HG03565 (cell line): ENCODE results near the gene ZDHHC19.
"Not testable (repeated sequence)": the region's sequence is repeated elsewhere in the genome, so short reads cannot be mapped to it uniquely, and the experiment has no call there.

Experiments used
- ATAC-seq: cut with Tn5 transposase; IDR thresholded peaks from one replicate; pipeline ENCODE4 v1.9.1; 2021; ENCODE audit warnings: mild to moderate bottlenecking, moderate library complexity; ENCODE audit not compliant: unreplicated experiment

Gene ZDHHC19

DNA sequence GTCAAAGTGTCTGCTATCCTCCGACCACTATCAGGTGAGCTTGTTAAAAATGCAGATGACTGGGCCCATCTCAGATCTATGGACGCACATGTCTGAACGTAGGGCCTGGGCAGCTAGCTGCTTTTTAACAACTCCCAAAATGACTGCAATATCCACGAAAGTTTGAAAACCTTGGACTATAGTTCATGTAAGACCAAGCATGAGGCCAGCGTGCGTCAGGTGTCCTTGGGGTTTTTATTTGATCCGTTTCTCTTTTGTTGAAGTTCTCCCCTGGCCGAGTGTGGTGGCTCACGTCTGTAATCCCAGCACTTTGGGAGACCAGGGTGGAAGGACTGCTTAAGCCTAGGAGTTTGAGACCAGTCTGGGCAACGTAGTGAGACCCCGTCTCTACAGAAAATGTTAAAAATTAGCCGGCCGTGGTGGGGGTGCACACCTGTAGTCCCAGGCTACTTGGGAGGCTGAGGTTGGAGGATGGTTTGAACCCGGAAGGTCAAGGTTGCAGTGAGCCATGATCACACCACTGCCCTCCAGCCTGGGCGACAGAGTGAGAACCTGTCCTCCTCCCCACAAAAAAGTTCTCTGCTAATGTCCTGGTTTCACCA, 14.7 kb upstream of the ZDHHC19 start:
- no peak for ATAC-seq

DNA sequence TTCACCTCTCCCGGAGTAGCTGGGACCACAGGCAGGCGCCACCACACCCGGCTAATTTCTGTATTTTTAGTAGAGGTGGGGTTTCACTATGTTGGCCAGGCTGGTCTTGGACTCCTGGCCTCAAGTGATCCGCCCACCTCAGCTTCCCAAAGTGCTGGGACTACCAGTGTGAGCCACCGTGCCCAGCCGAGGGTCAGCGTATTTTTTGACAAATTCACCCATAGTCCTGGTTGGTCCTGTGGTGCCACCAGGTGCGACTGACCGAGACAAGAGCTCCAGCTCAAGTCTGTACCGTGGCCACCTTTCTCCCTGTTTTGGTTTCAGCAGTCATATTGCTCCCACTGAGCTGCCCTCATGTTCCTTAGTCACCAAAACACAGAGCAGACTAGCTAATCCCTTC, 13.9 kb upstream of the ZDHHC19 start:
- ATAC-seq, result no peak

DNA sequence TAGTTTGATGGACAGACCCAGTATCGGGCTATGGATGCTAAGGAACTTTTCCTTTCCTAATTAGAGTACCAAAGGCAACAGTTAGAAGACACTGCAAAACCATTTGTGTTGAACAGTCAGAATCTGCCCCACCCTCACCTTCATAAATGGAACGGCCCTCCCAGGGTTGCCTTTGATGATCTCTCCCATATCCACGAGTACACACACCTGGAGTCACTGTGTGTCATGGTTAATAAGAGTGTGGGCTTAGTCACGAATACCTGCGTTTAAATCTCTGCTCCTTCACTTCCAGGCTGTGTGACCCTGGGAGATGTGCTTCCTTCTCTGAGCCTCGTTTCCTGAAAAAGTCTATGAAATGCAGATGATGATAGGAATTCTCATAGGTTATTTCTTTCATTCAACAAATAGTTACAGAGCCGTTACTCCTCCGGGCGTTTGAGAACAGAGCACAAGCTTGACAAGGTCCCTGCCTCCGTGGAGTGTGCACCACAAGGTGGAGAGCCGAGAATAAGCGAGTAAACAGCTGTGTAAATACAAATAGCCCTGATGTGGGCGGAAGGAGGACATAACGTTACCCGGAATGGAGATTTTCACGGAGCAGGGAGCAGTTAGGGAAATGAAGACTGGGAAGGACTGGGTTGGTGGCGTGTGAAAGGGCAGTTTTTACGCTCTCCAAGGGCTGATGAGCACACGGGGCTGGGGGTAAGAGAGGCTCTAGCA, 11.8 kb upstream of the ZDHHC19 start:
- no peak for ATAC-seq

DNA sequence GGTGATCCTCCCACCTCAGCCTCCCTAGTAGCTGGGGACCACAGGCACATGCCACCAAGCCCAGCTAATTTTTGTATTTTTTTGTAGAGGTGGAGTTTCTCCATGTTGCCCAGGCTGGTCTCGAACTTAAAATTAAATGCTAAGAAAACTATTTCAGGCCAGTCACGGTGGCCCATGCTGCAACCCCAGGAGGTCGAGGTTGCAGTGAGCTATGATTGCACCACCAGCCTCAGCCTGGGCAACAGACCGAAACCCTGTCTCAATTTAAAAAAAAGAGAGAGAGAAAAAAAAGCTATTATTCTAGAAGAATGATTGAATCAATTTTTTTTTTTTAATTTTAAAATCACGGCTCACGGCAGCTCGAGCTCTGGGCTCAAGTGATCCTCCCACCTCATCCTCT, 9.8 kb upstream of the ZDHHC19 start:
- no peak for ATAC-seq

DNA sequence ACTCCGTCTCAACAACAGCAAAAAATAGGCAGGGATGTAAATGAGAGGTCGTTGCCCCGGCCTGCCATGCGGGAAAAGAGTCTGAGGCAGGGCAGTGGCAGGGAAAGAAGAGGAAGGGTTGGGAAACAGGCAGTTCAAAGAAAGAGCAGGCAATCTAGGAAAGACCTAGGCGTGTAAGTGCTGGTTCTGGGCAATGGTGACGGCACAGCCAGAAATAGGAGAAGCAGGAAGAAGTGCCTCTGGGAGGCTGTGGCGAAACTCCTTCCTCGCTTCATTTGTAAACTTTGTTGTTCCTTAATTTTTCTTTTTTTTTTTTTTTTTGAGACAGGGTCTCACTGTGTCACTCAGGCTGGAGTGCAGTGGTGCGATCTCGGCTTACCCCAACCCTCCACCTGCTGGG, 9.4 kb upstream of the ZDHHC19 start:
- no peak for ATAC-seq

DNA sequence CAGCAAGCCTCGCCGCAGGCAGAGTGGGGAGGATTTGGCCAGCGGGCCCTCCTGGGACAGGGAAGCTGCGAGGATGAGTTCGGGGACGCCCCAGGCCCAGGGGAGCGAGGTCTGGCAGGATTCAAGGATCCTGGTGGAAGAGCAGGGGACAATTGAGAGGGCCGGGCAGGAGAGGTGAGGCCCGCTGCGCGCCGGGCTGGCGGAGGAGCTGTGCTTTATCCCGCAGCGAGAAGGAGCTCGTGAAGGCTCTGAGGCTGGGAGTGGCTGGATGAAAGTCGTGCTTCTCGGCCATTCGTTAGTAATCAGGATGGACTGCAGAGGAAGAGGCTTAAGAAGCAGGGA, 8.7 kb upstream of the ZDHHC19 start:
- ATAC-seq, result no peak

DNA sequence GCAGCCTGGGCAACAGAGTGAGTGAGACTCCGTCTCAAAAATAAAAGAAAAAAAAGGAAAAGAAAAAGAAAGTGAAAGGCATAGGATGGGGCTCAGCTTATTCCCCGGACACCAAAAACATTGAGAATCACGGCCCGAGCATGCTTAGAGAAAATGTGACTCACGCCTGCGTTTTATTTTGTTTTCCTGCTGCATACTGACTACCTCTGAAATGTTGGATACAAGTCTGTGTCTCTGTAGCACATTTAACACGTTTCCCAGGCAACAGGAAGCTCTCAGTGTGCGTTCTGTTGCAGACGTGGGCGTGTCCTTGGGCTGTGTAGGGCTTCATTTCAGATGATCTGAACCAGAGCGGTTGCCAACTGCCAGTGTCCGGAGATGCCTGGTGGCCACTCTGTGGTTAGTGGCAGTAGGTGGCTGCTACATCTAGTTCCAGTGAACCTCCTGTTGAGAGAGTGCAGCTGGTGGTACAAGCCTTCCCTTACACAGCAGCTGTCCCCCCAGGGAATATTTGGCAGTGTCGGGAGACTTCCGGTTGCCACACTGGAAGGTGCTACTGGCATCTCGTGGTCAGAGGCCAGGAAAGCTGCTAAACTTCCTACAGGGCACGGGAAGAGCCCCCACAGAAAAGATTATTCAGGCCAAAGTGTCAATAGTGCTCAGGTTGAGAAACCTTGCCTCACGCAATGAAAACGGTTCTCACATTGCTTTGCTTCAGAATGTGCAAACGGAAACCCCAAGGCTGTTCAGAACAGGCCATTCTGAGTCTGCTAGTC, 8.2 kb upstream of the ZDHHC19 start:
- ATAC-seq, result no peak

DNA sequence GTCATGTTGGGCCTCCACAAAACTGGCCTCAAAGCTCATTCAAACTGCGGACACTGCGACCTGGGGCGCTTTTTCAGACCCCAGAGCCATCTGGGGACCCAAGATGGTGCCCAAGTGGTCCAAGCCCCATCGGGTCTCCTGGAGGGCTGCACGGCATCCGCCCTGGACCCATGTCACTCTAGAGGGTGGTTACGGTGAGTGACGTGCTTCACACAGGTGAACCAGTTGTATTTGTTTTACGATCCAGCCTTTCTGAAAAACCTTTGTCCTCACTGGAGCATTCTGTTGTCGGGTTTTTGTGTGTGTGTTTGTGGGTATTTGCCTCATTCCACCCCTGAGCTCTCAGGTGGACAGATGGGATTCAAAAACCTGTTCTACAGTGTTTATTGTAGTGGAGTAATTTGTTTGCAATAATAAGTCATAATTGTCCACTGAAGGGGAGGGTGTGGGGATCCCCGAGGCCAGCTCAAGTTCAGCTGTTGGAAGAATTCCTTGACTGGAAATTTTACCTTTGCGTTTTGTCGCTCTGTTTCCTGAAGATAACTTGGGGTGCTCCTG, 7.0 kb upstream of the ZDHHC19 start:
- no peak for ATAC-seq

DNA sequence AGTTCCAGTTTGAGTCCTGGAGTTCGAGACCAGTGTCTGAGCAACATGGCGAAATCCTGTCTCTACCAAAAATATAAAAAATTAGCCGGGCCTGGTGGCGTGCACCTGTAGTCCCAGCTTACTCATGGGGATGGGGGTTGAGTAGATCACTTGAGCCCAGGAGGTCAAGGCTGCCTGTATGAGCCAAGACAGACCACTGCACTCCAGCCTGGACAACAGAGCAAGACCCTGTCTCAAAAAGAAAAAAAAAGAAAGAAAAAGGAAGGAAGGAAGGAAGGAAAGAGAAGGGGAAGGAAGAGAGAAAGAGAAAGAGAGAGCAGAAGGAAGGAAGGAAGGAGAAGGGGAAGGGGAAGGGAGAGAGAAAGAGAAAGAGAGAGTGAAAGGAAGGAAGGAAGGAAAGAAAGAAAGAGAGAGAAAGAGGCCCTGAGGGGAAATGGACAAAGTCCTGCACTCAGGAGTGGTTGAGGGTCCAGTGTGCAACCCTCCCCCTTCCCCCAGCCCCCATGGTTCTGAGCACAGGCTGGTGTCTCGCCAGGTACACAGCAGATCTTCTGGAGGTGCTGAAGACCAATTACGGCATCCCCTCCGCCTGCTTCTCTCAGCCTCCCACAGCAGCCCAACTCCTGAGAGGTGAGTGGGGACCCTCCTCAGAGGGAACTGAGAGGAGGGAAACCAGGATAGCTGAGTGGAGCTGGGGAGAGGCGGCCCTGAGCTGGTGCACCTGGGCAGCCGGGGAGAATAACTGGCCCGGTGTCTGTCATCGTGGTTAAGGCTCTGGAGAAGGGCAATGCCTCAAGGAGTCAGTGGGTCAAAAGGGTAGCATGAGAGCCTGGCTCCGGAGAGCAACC, 6.3 kb upstream of the ZDHHC19 start:
- no peak for ATAC-seq

DNA sequence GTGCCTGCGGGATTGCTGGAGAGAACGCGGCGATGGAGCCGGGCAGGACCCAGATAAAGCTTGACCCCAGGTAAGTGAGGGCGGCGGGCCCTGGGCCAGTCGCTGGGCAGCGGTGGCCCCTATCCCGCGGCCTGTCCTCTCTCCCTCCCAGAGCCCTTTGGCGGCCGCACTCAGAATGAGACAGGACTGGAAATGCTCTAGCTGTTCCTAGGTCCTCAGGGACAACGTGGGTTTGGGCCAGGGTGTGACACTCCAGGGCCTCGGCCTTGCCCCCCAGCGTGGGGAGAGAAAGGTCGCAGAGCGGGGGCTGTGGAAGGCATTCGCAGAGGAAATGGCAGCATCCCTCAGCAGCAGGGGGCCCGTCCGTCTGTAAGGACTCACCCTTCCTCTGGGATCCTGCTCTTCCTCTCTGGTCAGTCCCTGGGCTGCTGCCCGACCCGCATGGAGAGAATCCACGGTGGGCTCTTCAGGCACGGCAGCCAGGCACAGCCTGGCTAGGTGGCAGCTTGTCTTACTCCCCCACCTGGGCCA, 5.5 kb upstream of the ZDHHC19 start:
- ATAC-seq, result no peak

DNA sequence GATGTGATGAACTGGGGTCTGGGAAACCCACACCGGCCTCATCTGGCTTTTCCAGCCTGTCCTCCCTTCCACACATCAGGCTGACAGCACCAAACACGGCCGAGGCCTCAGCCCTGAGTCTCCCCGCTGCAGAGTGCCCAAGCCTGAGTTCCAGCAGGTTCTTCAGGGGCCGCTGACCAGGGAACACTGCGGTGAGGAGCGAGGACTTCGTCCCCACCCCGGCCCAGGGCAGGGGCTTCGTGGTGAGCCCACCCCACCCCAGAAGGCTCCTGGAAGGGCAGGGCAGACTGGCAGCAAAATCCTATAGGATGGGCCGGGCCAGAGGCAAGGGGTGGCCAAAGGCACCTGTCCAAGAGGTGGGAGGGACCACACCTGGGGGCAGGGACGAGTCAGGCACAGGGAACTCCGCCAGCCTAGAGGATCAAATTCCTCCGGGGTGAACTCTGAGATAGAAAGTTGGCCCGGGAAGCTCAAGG, 4.9 kb upstream of the ZDHHC19 start, which contains the start of gene SLC51A:
SLC51A (plus strand) TSS at position 446 of the 476 bp plus-strand sequence. CDS start 179 bp downstream, outside the sequence.
- no peak for ATAC-seq

DNA sequence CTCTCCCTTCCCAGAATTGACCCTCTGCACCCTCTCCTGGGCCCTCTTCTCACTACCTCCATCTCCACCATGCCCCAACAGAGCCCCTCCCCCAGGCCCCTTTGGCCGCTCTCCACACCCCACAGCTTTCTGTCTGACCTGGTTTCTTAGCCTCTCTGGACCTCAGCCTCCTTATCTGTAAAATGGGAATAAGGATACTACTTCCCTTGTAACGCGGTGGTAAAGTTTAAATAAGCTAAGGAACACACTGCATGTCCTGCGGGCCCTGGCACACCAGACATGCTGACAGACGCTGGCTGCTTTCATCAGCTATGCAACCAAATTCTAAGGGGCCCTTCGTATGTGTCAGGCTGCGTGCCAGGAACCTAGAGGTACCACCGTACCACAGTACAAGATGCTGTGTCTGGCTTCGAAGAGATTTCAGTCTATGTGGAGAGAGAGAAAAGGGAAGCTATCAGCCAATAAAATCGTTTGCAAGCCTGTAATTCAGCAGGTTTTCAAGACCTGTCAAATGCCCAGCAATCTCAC, 4.4 kb upstream of the ZDHHC19 start:
- no peak for ATAC-seq

DNA sequence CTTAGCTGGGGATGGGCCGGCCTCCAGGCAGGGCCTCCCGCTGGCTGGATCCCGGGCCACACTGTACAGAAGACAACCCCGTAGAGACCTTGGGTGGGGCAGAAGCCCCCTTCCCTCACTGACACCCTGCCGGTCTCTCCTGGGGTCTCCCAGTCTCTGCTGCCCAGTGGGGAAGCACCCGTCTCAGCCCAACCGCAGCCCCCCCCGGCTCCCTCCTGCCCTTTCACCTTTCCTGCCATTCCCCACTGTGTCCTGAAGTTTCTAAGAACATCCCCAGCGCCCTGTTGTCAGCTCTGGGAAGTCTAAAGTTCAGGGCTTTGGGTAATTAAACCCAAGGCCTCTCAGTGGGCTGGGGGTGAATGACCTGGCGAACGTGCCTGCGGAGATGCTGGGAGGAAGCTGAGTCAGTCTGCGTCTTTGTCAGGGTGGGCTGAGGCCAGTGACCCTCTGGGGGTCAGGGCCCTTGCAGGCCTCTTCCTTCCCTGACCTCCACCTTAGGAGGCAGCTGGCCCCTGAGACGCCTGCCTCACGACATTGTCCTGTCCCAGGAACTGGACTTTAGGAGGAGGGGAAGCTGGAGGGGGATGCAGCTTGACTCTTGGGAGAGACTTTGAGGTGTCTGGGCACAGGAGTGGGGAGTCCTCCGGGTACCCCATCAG, 3.7 kb upstream of the ZDHHC19 start:
- ATAC-seq, result no peak

DNA sequence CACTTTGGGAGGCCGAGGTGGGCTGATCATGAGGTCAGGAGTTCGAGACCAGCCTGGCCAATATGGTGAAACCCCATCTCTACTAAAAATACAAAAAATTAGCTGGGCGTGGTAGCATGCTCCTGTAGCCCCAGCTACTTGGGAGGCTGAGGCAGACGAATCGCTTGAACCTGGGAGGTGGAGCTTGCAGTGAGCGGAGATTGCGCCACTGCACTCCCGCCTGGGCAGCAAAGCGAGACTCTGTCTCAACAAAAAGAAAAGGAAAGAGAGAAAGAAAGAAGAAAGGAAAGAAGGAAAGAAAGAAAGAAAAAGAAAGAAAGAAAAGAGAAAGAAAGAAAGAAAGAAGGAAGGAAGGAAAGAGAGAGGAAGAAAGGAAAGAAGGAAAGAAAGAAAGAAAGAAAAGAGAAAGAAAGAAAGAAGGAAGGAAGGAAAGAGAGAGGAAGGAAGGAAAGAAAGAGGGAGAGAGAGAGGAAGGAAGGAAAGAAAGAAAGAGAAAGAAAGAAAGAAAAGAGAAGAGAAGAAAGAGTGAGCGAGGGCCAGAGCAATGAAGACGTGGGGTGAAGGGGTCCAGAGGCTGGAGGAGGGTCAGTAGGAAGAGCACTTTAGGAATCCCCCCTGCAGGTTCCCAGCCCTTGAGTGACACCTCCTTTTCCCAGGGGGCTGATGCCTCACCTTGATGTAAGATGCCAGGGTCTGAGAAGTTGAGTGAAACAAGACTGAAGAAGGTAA, 1.1 kb downstream of the ZDHHC19 start:
- ATAC-seq, result not testable (repeated sequence)

DNA sequence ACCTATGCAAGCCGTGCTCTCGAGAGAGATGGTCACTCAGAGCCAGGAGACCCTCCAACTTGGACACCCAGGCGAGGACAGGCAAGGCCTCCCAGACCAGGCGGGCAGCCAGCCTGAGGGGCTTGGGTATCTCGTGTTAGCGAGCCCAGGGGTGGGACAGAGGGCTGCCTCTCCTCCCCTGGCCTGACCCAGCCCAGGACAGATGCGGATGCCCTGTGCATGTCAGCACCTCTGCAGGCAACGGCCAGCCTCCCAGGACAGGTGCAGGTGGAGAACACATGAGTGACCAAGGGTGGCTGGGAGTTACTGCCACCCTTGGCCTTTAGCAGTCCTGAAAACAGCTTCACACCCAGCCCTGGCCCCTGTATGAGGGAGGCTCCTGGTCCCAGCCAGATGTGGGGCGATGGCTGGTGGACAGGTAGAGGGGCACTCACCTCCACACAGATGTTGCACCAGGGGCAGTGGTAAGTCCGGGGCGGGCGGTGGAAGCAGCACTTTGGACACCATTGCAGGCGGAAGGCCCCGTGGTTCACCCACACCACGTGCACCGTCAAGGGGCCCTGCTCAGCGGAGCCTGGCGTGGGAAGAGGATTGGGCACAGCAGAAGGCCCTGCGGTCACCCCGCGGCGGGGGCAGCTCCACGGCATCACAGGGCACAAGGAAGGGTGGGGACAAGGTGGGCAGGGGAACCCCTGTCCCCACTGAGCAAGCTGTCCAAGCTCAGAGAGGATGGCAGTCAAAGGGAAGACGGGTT, 2.1 kb downstream of the ZDHHC19 start:
- ATAC-seq, result no peak

DNA sequence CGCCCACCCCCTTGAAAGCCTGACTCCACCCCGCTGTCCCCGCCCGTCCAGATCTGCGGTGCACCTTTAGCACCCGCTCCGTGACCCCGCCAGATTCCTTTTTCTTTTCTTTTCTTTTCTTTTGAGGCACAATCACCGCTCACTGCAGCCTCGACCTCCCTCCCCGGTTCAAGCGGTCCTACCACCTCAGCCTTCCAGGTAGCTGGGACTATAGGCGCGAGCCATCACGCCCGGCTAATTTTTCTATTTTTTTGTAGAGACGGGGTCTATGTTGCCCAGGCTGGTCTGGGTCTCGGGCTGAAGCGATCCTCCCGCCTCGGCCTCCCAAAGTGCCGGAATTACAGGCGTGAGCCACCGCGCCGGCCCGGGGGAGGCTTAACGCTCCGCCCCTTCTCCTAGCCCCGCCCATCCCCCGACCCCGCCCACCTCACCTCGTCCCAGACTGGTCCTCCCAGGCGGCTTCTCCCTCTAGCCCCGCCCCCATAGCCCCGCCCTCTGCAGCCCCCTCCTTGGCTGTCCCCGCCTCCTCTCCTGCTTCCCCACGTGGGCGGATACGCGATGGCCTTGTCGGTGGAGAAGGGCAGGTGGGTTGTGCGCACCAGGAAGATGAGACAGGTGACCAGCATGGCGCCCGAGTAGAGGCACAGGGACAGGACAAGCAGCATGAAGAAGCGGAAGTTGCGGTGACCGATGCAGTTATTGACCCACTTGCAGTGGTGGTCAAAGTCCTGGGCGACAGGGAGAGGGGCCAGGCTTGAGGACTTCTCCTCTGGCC, 3.2 kb downstream of the ZDHHC19 start:
- ATAC-seq, result no peak

DNA sequence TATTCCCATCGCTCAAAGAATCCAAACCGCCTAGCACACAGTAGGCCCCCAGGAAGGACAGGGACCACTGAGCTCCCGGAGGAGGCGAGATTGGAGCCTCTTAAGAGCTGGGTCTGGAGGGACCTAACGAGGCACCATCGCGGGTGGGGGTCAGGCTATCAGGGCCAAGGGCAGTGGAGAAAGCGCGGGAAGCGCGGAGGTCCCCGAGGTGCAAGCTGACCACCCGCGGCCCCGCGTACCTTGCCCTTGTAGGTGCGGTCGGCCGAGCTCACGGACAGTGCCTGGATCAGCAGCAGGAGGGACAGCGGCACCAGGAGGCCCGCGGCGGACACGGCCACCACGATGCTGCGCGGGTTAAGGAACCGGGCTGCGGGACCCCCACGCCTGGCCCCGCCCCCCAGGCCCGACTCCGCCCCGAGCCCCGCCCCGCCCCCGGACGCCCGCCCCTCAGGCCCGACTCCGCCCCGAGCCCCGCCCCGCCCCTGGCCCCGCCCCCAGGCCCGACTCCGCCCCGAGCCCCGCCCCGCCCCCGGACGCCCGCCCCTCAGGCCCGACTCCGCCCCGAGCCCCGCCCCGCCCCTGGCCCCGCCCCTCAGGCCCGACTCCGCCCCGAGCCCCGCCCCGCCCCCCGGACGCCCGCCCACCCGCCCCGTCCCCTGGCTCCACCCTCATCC, 3.9 kb downstream of the ZDHHC19 start:
- no peak for ATAC-seq
